KBM-7 (cell line): ENCODE data around the gene SZT2.
"Not testable (repeated sequence)": the region's sequence is repeated elsewhere in the genome, so short reads cannot be mapped to it uniquely, and the experiment has no call there.

Experiments used
- DNase-seq: peaks from one replicate; pipeline ENCODE4 v3.0.0-alpha.2; 2015
- in situ Hi-C: fragments of 300-500 bp; cut with MboI; formaldehyde crosslinking; loops from 2 replicates; pipeline ENCODE4 v1.14.3; 2020; ENCODE audit warnings: low sequenced_read_pairs, low pct_unique_long_range_greater_than_20kb, mixed read lengths

SZT2 gene

GRCh38 chr1:43382027-43382779 is 7.5 kb upstream of the SZT2 start:
- in situ Hi-C loops: no loop called here
- DNase-seq: no peak

- in situ Hi-C loops: no loop called here
- DNase-seq: no peak
These were observed 6.2 kb upstream of the SZT2 start for GRCh38 chr1:43383449-43383848.

- in situ Hi-C loops: no loop called here
- DNase-seq: no peak
These were observed 3.0 kb upstream of the SZT2 start for GRCh38 chr1:43386676-43387075.

GRCh38 chr1:43387976-43388599 is 1.6 kb upstream of the SZT2 start:
- DNase-seq: no peak
- in situ Hi-C loops: no loop called here

GRCh38 chr1:43388613-43389012 is 1.1 kb upstream of the SZT2 start:
- in situ Hi-C loops: no loop called here
- DNase-seq: no peak

GRCh38 chr1:43392702-43393101 is 3.0 kb downstream of the SZT2 start:
- in situ Hi-C loops: no loop called here
- no peak for DNase-seq

GRCh38 chr1:43395523-43395922 is 5.8 kb downstream of the SZT2 start:
- DNase-seq: no peak
- in situ Hi-C loops: no loop called here

GRCh38 chr1:43396059-43396458 is 6.4 kb downstream of the SZT2 start:
- no peak for DNase-seq
- in situ Hi-C loops: no loop called here

- in situ Hi-C loops: no loop called here
- no peak for DNase-seq
These were observed 8.5 kb downstream of the SZT2 start for GRCh38 chr1:43398227-43398626.

GRCh38 chr1:43400441-43400840 is 10.7 kb downstream of the SZT2 start:
- DNase-seq, in situ Hi-C loops: not testable (repeated sequence)

- in situ Hi-C loops: no loop called here
- no peak for DNase-seq
These were observed 12.6 kb downstream of the SZT2 start for GRCh38 chr1:43402089-43402865.

GRCh38 chr1:43404353-43404752 is 14.7 kb downstream of the SZT2 start:
- DNase-seq: no peak
- in situ Hi-C loops: no loop called here

GRCh38 chr1:43405219-43405875 is 15.6 kb downstream of the SZT2 start:
- DNase-seq: no peak
- in situ Hi-C loops: no loop called here

- no peak for DNase-seq
- in situ Hi-C loops: no loop called here
These were observed 16.2 kb downstream of the SZT2 start for GRCh38 chr1:43405876-43406234.

- DNase-seq: no peak
- in situ Hi-C loops: no loop called here
These were observed 20.9 kb downstream of the SZT2 start for GRCh38 chr1:43410571-43410970.

- in situ Hi-C loops, DNase-seq: not testable (repeated sequence)
These were observed 23.7 kb downstream of the SZT2 start for GRCh38 chr1:43413426-43413825.

- in situ Hi-C loops: no loop called here
These were observed 25.0 kb downstream of the SZT2 start for GRCh38 chr1:43414634-43415223.

GRCh38 chr1:43415901-43416300 is 26.2 kb downstream of the SZT2 start:
- in situ Hi-C loops: no loop called here

More at GRCh38 chr1:43414634-43415223, 25.0 kb downstream of the SZT2 start:
- peak; percentile 89 for DNase-seq

GRCh38 chr1:43418858-43419257 is 29.2 kb downstream of the SZT2 start:
- no peak for DNase-seq
- in situ Hi-C loops: no loop called here

More at GRCh38 chr1:43415901-43416300, 26.2 kb downstream of the SZT2 start:
- DNase-seq: no peak
